GM23338 (cell line): ENCODE results near the gene RTL1. TPM values are rescaled to one million over a fixed set of nuclear protein-coding genes. Genes with fewer than 3 reads are reported as not detected.

Experiments
- ATAC-seq: fragments of 200-7000 bp; cut with Tn5 transposase; 3 replicates; pipeline ENCODE4 v1.9.1; 2020
- DNase-seq: peaks from one replicate; pipeline ENCODE4 v3.0.0-alpha.2; 2015; ENCODE audit warnings: low spot score
- H2AFZ ChIP-seq: fragments of 200-600 bp; sonication (generic); 2 replicates; pipeline ENCODE4 v1.8.0; 2016; ENCODE audit warnings: antibody characterized with exemption, mild to moderate bottlenecking, moderate library complexity
- H3F3A ChIP-seq: fragments of 200-600 bp; sonication (generic); replicated peaks from 2 replicates; pipeline ENCODE4 v1.8.0; 2017; ENCODE audit warnings: antibody characterized with exemption, mixed run types, low read depth
- H3K27ac ChIP-seq: fragments of 200-600 bp; sonication (generic); 2 replicates; pipeline ENCODE4 v1.6.1; 2016; ENCODE audit warnings: low read depth
- H3K27me3 ChIP-seq: fragments of 200-600 bp; sonication (generic); 2 replicates; pipeline ENCODE4 v1.8.0; 2016; ENCODE audit warnings: mild to moderate bottlenecking, mixed run types, moderate library complexity; ENCODE audit not compliant: insufficient read depth
- H3K36me3 ChIP-seq: fragments of 200-600 bp; sonication (generic); 2 replicates; pipeline ENCODE4 v1.8.0; 2016; ENCODE audit warnings: mild to moderate bottlenecking; ENCODE audit not compliant: insufficient read depth
- H3K4me1 ChIP-seq: fragments of 200-600 bp; sonication (generic); 2 replicates; pipeline ENCODE4 v1.8.0; 2016; ENCODE audit warnings: mild to moderate bottlenecking, moderate library complexity; ENCODE audit not compliant: insufficient read depth
- H3K4me2 ChIP-seq: fragments of 200-600 bp; sonication (generic); 2 replicates; pipeline ENCODE4 v1.7.1; 2017; ENCODE audit warnings: mixed run types
- H3K4me3 ChIP-seq: fragments of 200-600 bp; sonication (generic); 2 replicates; pipeline ENCODE4 v1.6.1; 2016; ENCODE audit warnings: mixed run types
- H3K79me2 ChIP-seq: fragments of 200-600 bp; sonication (generic); replicated peaks from 2 replicates; pipeline ENCODE4 v1.8.0; 2017; ENCODE audit warnings: mild to moderate bottlenecking; ENCODE audit not compliant: insufficient read depth
- H3K9me2 ChIP-seq: fragments of 200-600 bp; sonication (generic); 2 replicates; pipeline ENCODE4 v1.8.0; 2017; ENCODE audit not compliant: insufficient read depth
- H4K20me1 ChIP-seq: fragments of 200-600 bp; sonication (generic); replicated peaks from 2 replicates; pipeline ENCODE4 v1.8.0; 2017; ENCODE audit warnings: mild to moderate bottlenecking; ENCODE audit not compliant: insufficient read depth
- H3K27ac Mint-ChIP-seq: 2 replicates; pipeline ENCODE4 v1.8.0; 2020; ENCODE audit warnings: inconsistent platforms, mild to moderate bottlenecking, moderate library complexity, mixed read lengths
- H3K27me3 Mint-ChIP-seq: 3 replicates; pipeline ENCODE4 v1.8.0; 2022; ENCODE audit warnings: low read depth, mild to moderate bottlenecking, moderate library complexity, mixed read lengths, inconsistent platforms; ENCODE audit not compliant: insufficient read depth, poor library complexity
- H3K36me3 Mint-ChIP-seq: 3 replicates; pipeline ENCODE4 v1.8.0; 2021; ENCODE audit warnings: low read depth, mild to moderate bottlenecking, inconsistent platforms, moderate library complexity, mixed read lengths
- H3K4me1 Mint-ChIP-seq: 3 replicates; pipeline ENCODE4 v1.8.0; 2020; ENCODE audit warnings: mild to moderate bottlenecking, inconsistent platforms, mixed read lengths
- H3K4me3 Mint-ChIP-seq: 3 replicates; pipeline ENCODE4 v1.8.0; 2021; ENCODE audit warnings: moderate library complexity, mild to moderate bottlenecking, inconsistent platforms, mixed read lengths
- H3K9me3 Mint-ChIP-seq: 3 replicates; pipeline ENCODE4 v1.8.0; 2020; ENCODE audit warnings: moderate library complexity, mild to moderate bottlenecking, inconsistent platforms, mixed read lengths
- CREB1 ChIP-seq: fragments of 250-450 bp; sonication (Bioruptor Pico); IDR thresholded peaks from 2 replicates; pipeline ENCODE4 v1.5.0; 2020; ENCODE audit warnings: low read depth, mild to moderate bottlenecking, moderate library complexity
- CTCF ChIP-seq, 2 experiments: fragments of 200-600 bp in 1 of 2; sonication (generic) in 1 of 2; conservative IDR thresholded peaks; 2 replicates each; pipeline versions ENCODE4 v1.5.1 to v1.6.1; 2016 to 2017; ENCODE audit warnings: antibody characterized with exemption in 2 of 2, low read depth in 2 of 2, mild to moderate bottlenecking in 2 of 2, moderate library complexity in 1 of 2
- JUNB ChIP-seq: IDR thresholded peaks from one replicate; pipeline ENCODE4 v1.6.1; 2016; ENCODE audit warnings: antibody characterized with exemption; ENCODE audit not compliant: unreplicated experiment
- NANOG ChIP-seq: IDR thresholded peaks from 2 replicates; pipeline ENCODE4 v1.6.1; 2016; ENCODE audit warnings: antibody characterized with exemption, borderline replicate concordance
- POLR2AphosphoS5 ChIP-seq: IDR thresholded peaks from 2 replicates; pipeline ENCODE4 v1.6.1; 2016; ENCODE audit warnings: antibody characterized with exemption, low read depth
- STAT1 ChIP-seq: IDR thresholded peaks from one replicate; pipeline ENCODE4 v1.6.1; 2016; ENCODE audit warnings: antibody characterized with exemption; ENCODE audit not compliant: unreplicated experiment
- ZNF114 ChIP-seq: fragments of 250-450 bp; sonication (Bioruptor Pico); IDR thresholded peaks from 2 replicates; pipeline ENCODE4 v1.5.0; 2020; ENCODE audit warnings: mild to moderate bottlenecking, moderate library complexity
- ZNF331 ChIP-seq: fragments of 250-450 bp; sonication (Bioruptor Pico); IDR thresholded peaks from 2 replicates; pipeline ENCODE4 v1.5.0; 2020; ENCODE audit warnings: low read depth, mild to moderate bottlenecking, moderate library complexity
- polyA plus RNA-seq: library from polyadenylated mRNA; unstranded; fragments of >200 nt; fragmentation: Nextera tagmentation; extraction: Ambion mirVana; gene quantifications from 2 replicates; pipeline ENCODE4 v1.2.1, GENCODE V29; 2016
- total RNA-seq: library from RNA; depleted of rRNA; stranded (reverse); fragments of >200 nt; shearing (Covaris generic); gene quantifications from 2 replicates; pipeline ENCODE4 v1.2.3, GENCODE V29; 2014
- TF ChIP-seq, protein P1 (sequence below): IDR thresholded peaks from one replicate; pipeline ENCODE4 v1.6.1; 2018; ENCODE audit warnings: antibody characterized with exemption; ENCODE audit not compliant: unreplicated experiment
- TF ChIP-seq, protein P2 (sequence below): IDR thresholded peaks from 2 replicates; pipeline ENCODE4 v1.6.1; 2016; ENCODE audit warnings: antibody characterized with exemption

Gene RTL1
- total and polyA plus RNA-seq, 2 experiments from 2014 or later = not detected

- no peaks in the 10 kb centered on the region for H4K20me1 ChIP-seq
- no peaks in the 10 kb centered on the region for H3K79me2 ChIP-seq
- H3K4me1 ChIP-seq = peaks cover 20% of the 10 kb centered on the region
- no peak overlapping the region for H2AFZ ChIP-seq
- peaks cover 24% of the 10 kb centered on the region for H3K27me3 Mint-ChIP-seq
- H3K9me2 ChIP-seq = no peaks in the 10 kb centered on the region; the same call in 1 of the 2 replicates
- no peak for DNase-seq
- H3K36me3 Mint-ChIP-seq = no peaks in the 10 kb centered on the region; the same call in 2 of the 3 replicates
- H3F3A ChIP-seq = no peaks in the 10 kb centered on the region
- no peak overlapping the region for H3K4me2 ChIP-seq
- H3K4me1 Mint-ChIP-seq = peaks cover 49% of the 10 kb centered on the region
- no peaks in the 10 kb centered on the region for H3K27me3 ChIP-seq
- no peaks in the 10 kb centered on the region for H3K9me3 Mint-ChIP-seq
- no peak for ATAC-seq
- H3K36me3 ChIP-seq = no peaks in the 10 kb centered on the region
- no peak overlapping the region for H3K4me3 ChIP-seq
- no peak overlapping the region for H3K27ac Mint-ChIP-seq
- H3K27ac ChIP-seq = no peak overlapping the region
- TF ChIP-seq ZNF114 (CRISPR knock-in tag) (no peak), STAT1 (no peak), POLR2AphosphoS5 (no peak), CREB1 (CRISPR knock-in tag) (no peak), JUNB (no peak), NANOG (no peak), ZNF331 (no peak), CTCF (conservative IDR thresholded peaks at IDR 0.05; ENCODE audit: low read depth in 2 of 2) (no peak)
- TF ChIP-seq, protein P1, sequence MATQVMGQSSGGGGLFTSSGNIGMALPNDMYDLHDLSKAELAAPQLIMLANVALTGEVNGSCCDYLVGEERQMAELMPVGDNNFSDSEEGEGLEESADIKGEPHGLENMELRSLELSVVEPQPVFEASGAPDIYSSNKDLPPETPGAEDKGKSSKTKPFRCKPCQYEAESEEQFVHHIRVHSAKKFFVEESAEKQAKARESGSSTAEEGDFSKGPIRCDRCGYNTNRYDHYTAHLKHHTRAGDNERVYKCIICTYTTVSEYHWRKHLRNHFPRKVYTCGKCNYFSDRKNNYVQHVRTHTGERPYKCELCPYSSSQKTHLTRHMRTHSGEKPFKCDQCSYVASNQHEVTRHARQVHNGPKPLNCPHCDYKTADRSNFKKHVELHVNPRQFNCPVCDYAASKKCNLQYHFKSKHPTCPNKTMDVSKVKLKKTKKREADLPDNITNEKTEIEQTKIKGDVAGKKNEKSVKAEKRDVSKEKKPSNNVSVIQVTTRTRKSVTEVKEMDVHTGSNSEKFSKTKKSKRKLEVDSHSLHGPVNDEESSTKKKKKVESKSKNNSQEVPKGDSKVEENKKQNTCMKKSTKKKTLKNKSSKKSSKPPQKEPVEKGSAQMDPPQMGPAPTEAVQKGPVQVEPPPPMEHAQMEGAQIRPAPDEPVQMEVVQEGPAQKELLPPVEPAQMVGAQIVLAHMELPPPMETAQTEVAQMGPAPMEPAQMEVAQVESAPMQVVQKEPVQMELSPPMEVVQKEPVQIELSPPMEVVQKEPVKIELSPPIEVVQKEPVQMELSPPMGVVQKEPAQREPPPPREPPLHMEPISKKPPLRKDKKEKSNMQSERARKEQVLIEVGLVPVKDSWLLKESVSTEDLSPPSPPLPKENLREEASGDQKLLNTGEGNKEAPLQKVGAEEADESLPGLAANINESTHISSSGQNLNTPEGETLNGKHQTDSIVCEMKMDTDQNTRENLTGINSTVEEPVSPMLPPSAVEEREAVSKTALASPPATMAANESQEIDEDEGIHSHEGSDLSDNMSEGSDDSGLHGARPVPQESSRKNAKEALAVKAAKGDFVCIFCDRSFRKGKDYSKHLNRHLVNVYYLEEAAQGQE = no peak
- TF ChIP-seq, protein P2, sequence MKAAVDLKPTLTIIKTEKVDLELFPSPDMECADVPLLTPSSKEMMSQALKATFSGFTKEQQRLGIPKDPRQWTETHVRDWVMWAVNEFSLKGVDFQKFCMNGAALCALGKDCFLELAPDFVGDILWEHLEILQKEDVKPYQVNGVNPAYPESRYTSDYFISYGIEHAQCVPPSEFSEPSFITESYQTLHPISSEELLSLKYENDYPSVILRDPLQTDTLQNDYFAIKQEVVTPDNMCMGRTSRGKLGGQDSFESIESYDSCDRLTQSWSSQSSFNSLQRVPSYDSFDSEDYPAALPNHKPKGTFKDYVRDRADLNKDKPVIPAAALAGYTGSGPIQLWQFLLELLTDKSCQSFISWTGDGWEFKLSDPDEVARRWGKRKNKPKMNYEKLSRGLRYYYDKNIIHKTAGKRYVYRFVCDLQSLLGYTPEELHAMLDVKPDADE = no peak
- H3K4me3 Mint-ChIP-seq = no peak overlapping the region
Observed at GRCh38 chr14:100834794-100835547, 68.6 kb downstream of the RTL1 start.
